WTC11 (cell line): ENCODE results near the gene MAPKAPK5. TPM values are rescaled to one million over a fixed set of nuclear protein-coding genes. Genes with fewer than 3 reads are reported as not detected.

ENCODE experiments used
- ATAC-seq: fragments of 200-7000 bp; cut with Tn5 transposase; 2 replicates; pipeline ENCODE4 v1.10.0; 2021; ENCODE audit warnings: mild to moderate bottlenecking, moderate library complexity
- CTCF ChIA-PET: fragments of 300-600 bp; sonication (Branson Sonifier 250); formaldehyde crosslinking; loops from one replicate; lab custom pipeline; 2021; ENCODE audit warnings: antibody characterized with exemption; lab: Charles Lee
- POLR2A ChIA-PET: fragments of 350-600 bp; sonication (Branson Sonifier 250); formaldehyde crosslinking; loops from one replicate; lab custom pipeline; 2021; ENCODE audit warnings: antibody characterized with exemption; lab: Charles Lee
- DNase-seq: peaks from one replicate; pipeline ENCODE4 v3.0.0; 2021; ENCODE audit warnings: low spot score
- H3K27ac Mint-ChIP-seq: 2 replicates; pipeline ENCODE4 v1.8.0; 2021; ENCODE audit warnings: mixed read lengths
- H3K27me3 Mint-ChIP-seq: 2 replicates; pipeline ENCODE4 v1.8.0; 2021; ENCODE audit warnings: low read depth, mild to moderate bottlenecking, moderate library complexity, mixed read lengths
- H3K36me3 Mint-ChIP-seq: 2 replicates; pipeline ENCODE4 v1.8.0; 2021; ENCODE audit warnings: mixed read lengths
- H3K4me1 Mint-ChIP-seq: 2 replicates; pipeline ENCODE4 v1.8.0; 2022; ENCODE audit warnings: mixed read lengths
- H3K4me3 Mint-ChIP-seq: 2 replicates; pipeline ENCODE4 v1.8.0; 2021; ENCODE audit warnings: mild to moderate bottlenecking, moderate library complexity, mixed read lengths
- H3K9me3 Mint-ChIP-seq: 2 replicates; pipeline ENCODE4 v1.8.0; 2021; ENCODE audit warnings: mixed read lengths
- AFF4 ChIP-seq: sonication (generic); formaldehyde crosslinking; IDR thresholded peaks from 2 replicates; pipeline ENCODE4 v1.8.1; 2023; ENCODE audit warnings: mild to moderate bottlenecking, missing genetic modification reagents, borderline replicate concordance
- CREM ChIP-seq: sonication (generic); formaldehyde crosslinking; IDR thresholded peaks from 2 replicates; pipeline ENCODE4 v1.8.1; 2022; ENCODE audit warnings: mild to moderate bottlenecking, missing genetic modification reagents, moderate library complexity
- ERG ChIP-seq: fragments of 250-450 bp; sonication (Bioruptor Pico); IDR thresholded peaks from 2 replicates; pipeline ENCODE4 v1.8.0; 2021; ENCODE audit warnings: mild to moderate bottlenecking
- GRHL2 ChIP-seq: fragments of 250-450 bp; sonication (Bioruptor Pico); IDR thresholded peaks from 2 replicates; pipeline ENCODE4 v1.8.0; 2022; ENCODE audit warnings: mild to moderate bottlenecking, moderate library complexity; ENCODE audit not compliant: insufficient replicate concordance, severe bottlenecking
- HMGA2 ChIP-seq: fragments of 250-450 bp; sonication (Bioruptor Pico); IDR thresholded peaks from 2 replicates; pipeline ENCODE4 v1.4.0; 2021; ENCODE audit warnings: mild to moderate bottlenecking, moderate library complexity
- MXD4 ChIP-seq: fragments of 250-450 bp; sonication (Bioruptor Pico); IDR thresholded peaks from 2 replicates; pipeline ENCODE4 v1.8.0; 2021; ENCODE audit warnings: mild to moderate bottlenecking, moderate library complexity, borderline replicate concordance
- NFATC4 ChIP-seq: fragments of 250-450 bp; sonication (Bioruptor Pico); IDR thresholded peaks from 2 replicates; pipeline ENCODE4 v1.9.0; 2021; ENCODE audit warnings: mild to moderate bottlenecking
- RELA ChIP-seq: sonication (generic); formaldehyde crosslinking; IDR thresholded peaks from 2 replicates; pipeline ENCODE4 v1.8.1; 2022; ENCODE audit warnings: missing genetic modification reagents, mild to moderate bottlenecking, borderline replicate concordance
- SOX15 ChIP-seq: fragments of 250-450 bp; sonication (Bioruptor Pico); IDR thresholded peaks from 2 replicates; pipeline ENCODE4 v1.9.0; 2021; ENCODE audit warnings: mild to moderate bottlenecking
- SP1 ChIP-seq: sonication (generic); formaldehyde crosslinking; conservative IDR thresholded peaks from 2 replicates; pipeline ENCODE4 v1.8.1; 2022; ENCODE audit warnings: missing genetic modification reagents
- TCF7 ChIP-seq: sonication (generic); formaldehyde crosslinking; IDR thresholded peaks from 2 replicates; pipeline ENCODE4 v1.8.0; 2022; ENCODE audit warnings: mild to moderate bottlenecking, low read depth, missing genetic modification reagents, moderate library complexity
- TEAD4 ChIP-seq: sonication (generic); formaldehyde crosslinking; IDR thresholded peaks from 2 replicates; pipeline ENCODE4 v1.8.0; 2022; ENCODE audit warnings: mild to moderate bottlenecking, missing genetic modification reagents
- ZNF121 ChIP-seq: sonication (generic); formaldehyde crosslinking; IDR thresholded peaks from 2 replicates; pipeline ENCODE4 v1.8.0; 2023; ENCODE audit warnings: missing genetic modification reagents
- ZNF138 ChIP-seq: sonication (generic); formaldehyde crosslinking; conservative IDR thresholded peaks from 2 replicates; pipeline ENCODE4 v1.8.1; 2022; ENCODE audit warnings: mild to moderate bottlenecking, moderate library complexity, missing genetic modification reagents
- ZNF219 ChIP-seq: sonication (generic); formaldehyde crosslinking; IDR thresholded peaks from 2 replicates; pipeline ENCODE4 v1.8.0; 2023; ENCODE audit warnings: missing genetic modification reagents, mild to moderate bottlenecking, borderline replicate concordance
- ZNF281 ChIP-seq: sonication (generic); formaldehyde crosslinking; IDR thresholded peaks from 2 replicates; pipeline ENCODE4 v1.8.0; 2023; ENCODE audit warnings: mild to moderate bottlenecking, missing genetic modification reagents
- ZNF423 ChIP-seq: fragments of 250-450 bp; sonication (Bioruptor Pico); IDR thresholded peaks from 2 replicates; pipeline ENCODE4 v2.1.2; 2022; ENCODE audit warnings: mild to moderate bottlenecking, moderate library complexity
- ZNF532 ChIP-seq: fragments of 250-450 bp; sonication (Bioruptor Pico); IDR thresholded peaks from 2 replicates; pipeline ENCODE4 v1.9.0; 2021; ENCODE audit warnings: mild to moderate bottlenecking, borderline replicate concordance
- ZSCAN18 ChIP-seq: fragments of 250-450 bp; sonication (Bioruptor Pico); IDR thresholded peaks from 2 replicates; pipeline ENCODE4 v2.1.2; 2022; ENCODE audit warnings: mild to moderate bottlenecking, moderate library complexity
- total RNA-seq: library from RNA; stranded (reverse); gene quantifications from 3 replicates; pipeline ENCODE4 v1.2.3, GENCODE V29; 2021

MAPKAPK5 gene
- total RNA-seq, 1 experiment from 2014 or later: 81.8 TPM

GRCh38 chr12:111818340-111818739 lies 23.7 kb upstream of the MAPKAPK5 start:
- POLR2A ChIA-PET: no interaction called here
- ATAC-seq: no peak
- Mint-ChIP-seq H3K4me3 (no peak overlapping the region), H3K27me3 (peaks cover 3% of the 10 kb centered on the region; the same call in 1 of the 2 replicates), H3K9me3 (peaks cover 52% of the 10 kb centered on the region), H3K27ac (no peak overlapping the region), H3K4me1 (peaks cover 14% of the 10 kb centered on the region), H3K36me3 (peaks cover 24% of the 10 kb centered on the region)
- DNase-seq: no peak
- CTCF ChIA-PET: no interaction called here
- TF ChIP-seq SP1 (CRISPR knock-in tag) (no peak), ZNF423 (CRISPR knock-in tag) (no peak), HMGA2 (CRISPR knock-in tag) (no peak), GRHL2 (CRISPR knock-in tag) (no peak), AFF4 (CRISPR knock-in tag) (no peak), MXD4 (CRISPR knock-in tag) (no peak)

- no peak overlapping the region for H3K27ac Mint-ChIP-seq
- ChIA-PET POLR2A (interaction anchor here (0.6 kb wide), 1 partner anchor 138 kb away, joined by 3 read pairs; no protein-coding TSS in a partner anchor), CTCF (interaction anchor here (1.3 kb wide), 1 partner anchor 66 kb away, joined by 3 read pairs; no protein-coding TSS in a partner anchor)
- peaks cover 18% of the 10 kb centered on the region for H3K4me1 Mint-ChIP-seq
- peaks cover 49% of the 10 kb centered on the region for H3K9me3 Mint-ChIP-seq
- DNase-seq: no peak
- peaks cover 24% of the 10 kb centered on the region for H3K36me3 Mint-ChIP-seq
- no peak for ATAC-seq
- H3K4me3 Mint-ChIP-seq: no peak overlapping the region
- H3K27me3 Mint-ChIP-seq: peaks cover 3% of the 10 kb centered on the region; the same call in 1 of the 2 replicates
- TF ChIP-seq ZSCAN18 (no peak), ZNF121 (no peak), ERG (CRISPR knock-in tag) (no peak), TEAD4 (CRISPR knock-in tag) (no peak), SOX15 (CRISPR knock-in tag) (no peak), ZNF281 (CRISPR knock-in tag) (no peak), TCF7 (CRISPR knock-in tag) (no peak), ZNF138 (CRISPR knock-in tag) (no peak), ZNF532 (no peak), ZNF219 (CRISPR knock-in tag) (no peak), NFATC4 (CRISPR knock-in tag) (no peak), RELA (no peak), CREM (CRISPR knock-in tag) (no peak), SP1 (CRISPR knock-in tag) (no peak)
Observed at GRCh38 chr12:111819191-111820158, 22.6 kb upstream of the MAPKAPK5 start.
